Neural cell (in vitro differentiated cells): ENCODE results near the gene AGPAT2. TPM values are rescaled to one million over a fixed set of nuclear protein-coding genes. Genes with fewer than 3 reads are reported as not detected.

Experiments
- H2AFZ ChIP-seq: fragments of 200-600, 300-800 bp; sonication (generic), shearing (Covaris generic); 2 replicates; pipeline ENCODE4 v1.6.0; 2014; ENCODE audit warnings: low read depth, mild to moderate bottlenecking, antibody characterized with exemption, low read length, moderate library complexity
- H3F3A ChIP-seq: fragments of 200-600 bp; shearing (Covaris generic); 2 replicates; pipeline ENCODE4 v1.6.1; 2016; ENCODE audit warnings: mild to moderate bottlenecking, moderate library complexity, mixed read lengths, antibody characterized with exemption, low read length; ENCODE audit not compliant: insufficient read depth, poor library complexity, severe bottlenecking
- H3K27ac ChIP-seq: fragments of 200-600, 300-800 bp; sonication (generic), shearing (Covaris generic); 2 replicates; pipeline ENCODE4 v1.5.1; 2014; ENCODE audit warnings: mild to moderate bottlenecking, low read length, moderate library complexity
- H3K27me3 ChIP-seq: fragments of 300-800, 200-600 bp; sonication (generic), shearing (Covaris generic); 2 replicates; pipeline ENCODE4 v1.6.0; 2014; ENCODE audit warnings: mild to moderate bottlenecking, low read depth, low read length, moderate library complexity; ENCODE audit not compliant: insufficient read depth
- H3K36me3 ChIP-seq: fragments of 300-800, 200-600 bp; sonication (generic), shearing (Covaris generic); 2 replicates; pipeline ENCODE4 v1.5.1; 2014; ENCODE audit warnings: mild to moderate bottlenecking, antibody characterized with exemption, low read length, moderate library complexity; ENCODE audit not compliant: insufficient read depth
- H3K4me2 ChIP-seq: fragments of 300-800, 200-600 bp; sonication (generic), shearing (Covaris generic); 2 replicates; pipeline ENCODE4 v1.6.0; 2014; ENCODE audit warnings: mild to moderate bottlenecking, low read length
- H3K4me3 ChIP-seq: fragments of 300-800, 200-600 bp; sonication (generic), shearing (Covaris generic); 2 replicates; pipeline ENCODE4 v1.5.1; 2014; ENCODE audit warnings: mild to moderate bottlenecking, low read length, moderate library complexity
- H3K79me2 ChIP-seq: fragments of 200-600 bp; shearing (Covaris generic); replicated peaks from 2 replicates; pipeline ENCODE4 v1.6.0; 2014; ENCODE audit warnings: mild to moderate bottlenecking, low read length, moderate library complexity; ENCODE audit not compliant: insufficient read depth
- H3K9ac ChIP-seq: fragments of 300-800, 200-600 bp; sonication (generic), shearing (Covaris generic); 2 replicates; pipeline ENCODE4 v1.6.1; 2016; ENCODE audit warnings: mild to moderate bottlenecking, low read length, mixed read lengths
- H3K9me2 ChIP-seq: fragments of 200-600 bp; shearing (Covaris generic); 2 replicates; pipeline ENCODE4 v1.6.1; 2016; ENCODE audit warnings: mild to moderate bottlenecking, low read length, mixed read lengths; ENCODE audit not compliant: insufficient read depth
- H3K9me3 ChIP-seq: fragments of 200-600, 300-800 bp; sonication (generic), shearing (Covaris generic); 2 replicates; pipeline ENCODE4 v1.6.1; 2016; ENCODE audit warnings: mild to moderate bottlenecking, mixed run types, low read length, moderate library complexity, mixed read lengths
- H4K20me1 ChIP-seq: fragments of 200-600 bp; shearing (Covaris generic); 2 replicates; pipeline ENCODE4 v1.6.1; 2016; ENCODE audit warnings: mild to moderate bottlenecking, mixed run types; ENCODE audit not compliant: insufficient read depth
- CTCF ChIP-seq: fragments of 450-650 bp; IDR thresholded peaks from 2 replicates; pipeline ENCODE4 v1.5.1; 2014; ENCODE audit warnings: antibody characterized with exemption, mild to moderate bottlenecking, moderate library complexity; ENCODE audit not compliant: poor library complexity, severe bottlenecking
- EP300 ChIP-seq: fragments of 450-650 bp; conservative IDR thresholded peaks from 2 replicates; pipeline ENCODE4 v1.6.1; 2014; ENCODE audit warnings: antibody characterized with exemption, mild to moderate bottlenecking, moderate library complexity; ENCODE audit not compliant: poor library complexity, severe bottlenecking
- EZH2 ChIP-seq: fragments of 200-600, 300-800 bp; shearing (Covaris generic), sonication (generic); IDR thresholded peaks from 2 replicates; pipeline ENCODE4 v1.6.1; 2014; ENCODE audit warnings: antibody characterized with exemption, low read length, borderline replicate concordance, mild to moderate bottlenecking; ENCODE audit not compliant: insufficient read depth, poor library complexity, severe bottlenecking
- MXI1 ChIP-seq: fragments of 450-650 bp; conservative IDR thresholded peaks from 2 replicates; pipeline ENCODE4 v1.6.1; 2014; ENCODE audit warnings: antibody characterized with exemption, mild to moderate bottlenecking; ENCODE audit not compliant: poor library complexity, severe bottlenecking
- POLR2AphosphoS5 ChIP-seq: IDR thresholded peaks from 2 replicates; pipeline ENCODE4 v1.6.1; 2012
- RAD21 ChIP-seq: fragments of 450-650 bp; conservative IDR thresholded peaks from 2 replicates; pipeline ENCODE4 v1.6.1; 2014; ENCODE audit warnings: antibody characterized with exemption, mild to moderate bottlenecking, moderate library complexity
- SMC3 ChIP-seq: fragments of 450-650 bp; conservative IDR thresholded peaks from 2 replicates; pipeline ENCODE4 v1.6.1; 2014; ENCODE audit warnings: antibody characterized with exemption, mild to moderate bottlenecking, moderate library complexity; ENCODE audit not compliant: poor library complexity
- TAF1 ChIP-seq: IDR thresholded peaks from 2 replicates; pipeline ENCODE4 v1.6.1; 2012; ENCODE audit warnings: low read depth
- polyA plus RNA-seq: library from polyadenylated mRNA; depleted of rRNA; stranded (reverse); fragments of >200 nt; gene quantifications from 2 replicates; pipeline ENCODE4 v1.2.3, GENCODE V29; 2014
- TF ChIP-seq, protein P1 (sequence below): IDR thresholded peaks from 2 replicates; pipeline ENCODE4 v1.6.1; 2012; ENCODE audit warnings: borderline replicate concordance

The AGPAT2 gene
- polyA plus RNA-seq, 1 donor from 2014 or later, result 1.3 TPM

GRCh38 chr9:136625101-136626065, 61.9 kb downstream of the AGPAT2 start:
- TF ChIP-seq SMC3, result peak; percentile 26
- peak; percentile 15 for TF ChIP-seq RAD21
- TF ChIP-seq, protein P1, sequence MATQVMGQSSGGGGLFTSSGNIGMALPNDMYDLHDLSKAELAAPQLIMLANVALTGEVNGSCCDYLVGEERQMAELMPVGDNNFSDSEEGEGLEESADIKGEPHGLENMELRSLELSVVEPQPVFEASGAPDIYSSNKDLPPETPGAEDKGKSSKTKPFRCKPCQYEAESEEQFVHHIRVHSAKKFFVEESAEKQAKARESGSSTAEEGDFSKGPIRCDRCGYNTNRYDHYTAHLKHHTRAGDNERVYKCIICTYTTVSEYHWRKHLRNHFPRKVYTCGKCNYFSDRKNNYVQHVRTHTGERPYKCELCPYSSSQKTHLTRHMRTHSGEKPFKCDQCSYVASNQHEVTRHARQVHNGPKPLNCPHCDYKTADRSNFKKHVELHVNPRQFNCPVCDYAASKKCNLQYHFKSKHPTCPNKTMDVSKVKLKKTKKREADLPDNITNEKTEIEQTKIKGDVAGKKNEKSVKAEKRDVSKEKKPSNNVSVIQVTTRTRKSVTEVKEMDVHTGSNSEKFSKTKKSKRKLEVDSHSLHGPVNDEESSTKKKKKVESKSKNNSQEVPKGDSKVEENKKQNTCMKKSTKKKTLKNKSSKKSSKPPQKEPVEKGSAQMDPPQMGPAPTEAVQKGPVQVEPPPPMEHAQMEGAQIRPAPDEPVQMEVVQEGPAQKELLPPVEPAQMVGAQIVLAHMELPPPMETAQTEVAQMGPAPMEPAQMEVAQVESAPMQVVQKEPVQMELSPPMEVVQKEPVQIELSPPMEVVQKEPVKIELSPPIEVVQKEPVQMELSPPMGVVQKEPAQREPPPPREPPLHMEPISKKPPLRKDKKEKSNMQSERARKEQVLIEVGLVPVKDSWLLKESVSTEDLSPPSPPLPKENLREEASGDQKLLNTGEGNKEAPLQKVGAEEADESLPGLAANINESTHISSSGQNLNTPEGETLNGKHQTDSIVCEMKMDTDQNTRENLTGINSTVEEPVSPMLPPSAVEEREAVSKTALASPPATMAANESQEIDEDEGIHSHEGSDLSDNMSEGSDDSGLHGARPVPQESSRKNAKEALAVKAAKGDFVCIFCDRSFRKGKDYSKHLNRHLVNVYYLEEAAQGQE, result no peak
- Histone ChIP-seq H3F3A (no peaks in the 10 kb centered on the region), H2AFZ (no peak overlapping the region), H3K9ac (no peak overlapping the region), H3K36me3 (no peaks in the 10 kb centered on the region), H3K79me2 (no peaks in the 10 kb centered on the region), H3K9me2 (no peaks in the 10 kb centered on the region), H3K27ac (no peak overlapping the region), H3K27me3 (no peaks in the 10 kb centered on the region), H4K20me1 (no peaks in the 10 kb centered on the region), H3K4me3 (no peak overlapping the region), H3K9me3 (no peaks in the 10 kb centered on the region), H3K4me2 (no peak overlapping the region)

DNA sequence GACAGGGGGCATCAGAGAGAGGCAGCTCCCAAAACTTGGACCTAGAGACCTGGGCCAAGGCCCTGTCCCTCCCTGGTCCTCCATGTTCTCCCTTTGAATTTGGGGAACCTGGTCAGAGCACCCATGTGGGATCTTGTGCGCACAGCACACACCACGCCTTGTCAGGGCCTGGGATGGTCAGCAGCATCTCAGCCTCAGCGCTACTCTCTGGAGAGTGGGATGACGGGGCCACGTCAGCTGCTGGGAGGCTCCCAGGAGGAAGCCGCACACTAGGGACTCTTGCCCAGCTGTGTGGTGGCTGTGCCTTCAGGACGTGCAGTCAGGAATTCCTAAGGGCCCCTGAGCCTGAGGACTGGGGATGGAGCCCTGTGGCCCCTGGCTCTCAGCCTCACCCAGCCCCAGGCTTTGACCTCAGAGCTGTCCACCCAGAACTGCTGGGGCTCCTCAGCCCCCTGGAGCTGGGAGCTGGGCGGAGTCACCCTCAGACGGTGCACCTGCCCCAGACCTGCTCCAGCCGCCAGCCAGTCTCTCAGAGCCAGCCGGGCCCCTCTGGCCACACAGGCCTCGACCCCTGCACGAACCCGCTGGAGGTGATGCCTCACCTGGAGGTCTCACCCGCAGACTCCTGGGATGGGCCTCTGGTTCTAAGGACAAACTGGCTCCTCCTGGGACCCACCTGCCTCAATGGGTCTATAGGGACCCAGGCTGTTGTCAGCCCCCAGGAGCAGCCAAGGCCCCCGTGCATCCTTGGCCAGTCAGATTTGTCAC, 62.9 kb downstream of the AGPAT2 start:
- Histone ChIP-seq H3K27ac (no peak overlapping the region), H3K4me2 (no peak overlapping the region), H3K27me3 (no peaks in the 10 kb centered on the region), H3K9me2 (no peaks in the 10 kb centered on the region), H4K20me1 (no peaks in the 10 kb centered on the region), H3F3A (no peaks in the 10 kb centered on the region), H3K9ac (no peak overlapping the region), H3K9me3 (no peaks in the 10 kb centered on the region), H3K79me2 (no peaks in the 10 kb centered on the region), H3K36me3 (no peaks in the 10 kb centered on the region), H2AFZ (no peak overlapping the region), H3K4me3 (no peak overlapping the region)
- no peak for TF ChIP-seq EZH2
- no peak for TF ChIP-seq CTCF
- TF ChIP-seq POLR2AphosphoS5, result no peak
- no peak for TF ChIP-seq TAF1
- TF ChIP-seq SMC3, result no peak
- TF ChIP-seq MXI1, result no peak
- TF ChIP-seq EP300, result no peak
- TF ChIP-seq, protein P1, result no peak
- TF ChIP-seq RAD21, result no peak
